SU-DHL-6 (cell line): ENCODE data around the gene CLHC1.
A peak's percentile ranks its signal among the peaks of the same experiment; 100 is the strongest.
"Not testable (repeated sequence)": the region's sequence is repeated elsewhere in the genome, so short reads cannot be mapped to it uniquely, and the experiment has no call there.

Source experiments
- H2AFZ ChIP-seq: fragments of 200-600 bp; sonication (generic); 2 replicates; pipeline ENCODE4 v1.6.1; 2014; ENCODE audit warnings: low read depth, mild to moderate bottlenecking, moderate library complexity, mixed read lengths, antibody characterized with exemption, low read length; ENCODE audit not compliant: severe bottlenecking
- H3F3A ChIP-seq: fragments of 200-600 bp; shearing (Covaris generic); 2 replicates; pipeline ENCODE4 v1.6.0; 2016; ENCODE audit warnings: antibody characterized with exemption, mild to moderate bottlenecking; ENCODE audit not compliant: insufficient read depth
- H3K27ac ChIP-seq: fragments of 200-600 bp; sonication (generic); 2 replicates; pipeline ENCODE4 v1.5.1; 2016; ENCODE audit warnings: low read depth, mild to moderate bottlenecking, low read length, moderate library complexity, mixed read lengths
- H3K27me3 ChIP-seq: fragments of 200-600 bp; sonication (generic), shearing (Covaris generic); 2 replicates; pipeline ENCODE4 v1.6.0; 2014; ENCODE audit warnings: mild to moderate bottlenecking, low read length
- H3K36me3 ChIP-seq: fragments of 200-600 bp; sonication (generic); 2 replicates; pipeline ENCODE4 v1.6.1; 2014; ENCODE audit warnings: mild to moderate bottlenecking, low read length, mixed read lengths
- H3K4me2 ChIP-seq: fragments of 300-600, 200-600 bp; shearing (Covaris generic), sonication (generic); 2 replicates; pipeline ENCODE4 v1.6.0; 2014; ENCODE audit warnings: low read length, low read depth, mild to moderate bottlenecking; ENCODE audit not compliant: poor library complexity, severe bottlenecking
- H3K4me3 ChIP-seq: fragments of 200-600 bp; sonication (generic); 2 replicates; pipeline ENCODE4 v1.5.1; 2014; ENCODE audit warnings: antibody characterized with exemption, low read length, mild to moderate bottlenecking, mixed read lengths; ENCODE audit not compliant: insufficient read depth, poor library complexity, severe bottlenecking
- H3K79me2 ChIP-seq: fragments of 200-600 bp; sonication (generic); 2 replicates; pipeline ENCODE4 v1.6.1; 2014; ENCODE audit warnings: mild to moderate bottlenecking, low read length, moderate library complexity; ENCODE audit not compliant: insufficient read depth
- H3K9ac ChIP-seq: fragments of 200-600 bp; sonication (generic); 2 replicates; pipeline ENCODE4 v1.7.0; 2014; ENCODE audit warnings: mild to moderate bottlenecking, low read length
- H3K9me2 ChIP-seq: fragments of 200-600 bp; sonication (generic); replicated peaks from 2 replicates; pipeline ENCODE4 v1.6.1; 2014; ENCODE audit warnings: low read length; ENCODE audit not compliant: insufficient read depth
- H3K9me3 ChIP-seq: fragments of 200-600 bp; sonication (generic); 2 replicates; pipeline ENCODE4 v1.6.1; 2014; ENCODE audit warnings: low read length, mixed read lengths; ENCODE audit not compliant: insufficient read depth
- H4K20me1 ChIP-seq: fragments of 200-600 bp; sonication (generic); 2 replicates; pipeline ENCODE4 v1.6.1; 2014; ENCODE audit warnings: low read depth, mild to moderate bottlenecking, antibody characterized with exemption, low read length, moderate library complexity, mixed read lengths
- EZH2phosphoT487 ChIP-seq: fragments of 200-600 bp; sonication (generic), shearing (Covaris generic); conservative IDR thresholded peaks from 2 replicates; pipeline ENCODE4 v1.6.1; 2018; ENCODE audit warnings: mild to moderate bottlenecking, antibody characterized with exemption, low read length, moderate library complexity, mixed read lengths
- TF ChIP-seq, protein P1 (sequence below): fragments of 200-600 bp; sonication (generic); IDR thresholded peaks from one replicate; pipeline ENCODE4 v1.5.1; 2017; ENCODE audit warnings: antibody characterized with exemption, mild to moderate bottlenecking, low read length, moderate library complexity; ENCODE audit not compliant: insufficient read depth, poor library complexity, severe bottlenecking

Gene CLHC1

DNA sequence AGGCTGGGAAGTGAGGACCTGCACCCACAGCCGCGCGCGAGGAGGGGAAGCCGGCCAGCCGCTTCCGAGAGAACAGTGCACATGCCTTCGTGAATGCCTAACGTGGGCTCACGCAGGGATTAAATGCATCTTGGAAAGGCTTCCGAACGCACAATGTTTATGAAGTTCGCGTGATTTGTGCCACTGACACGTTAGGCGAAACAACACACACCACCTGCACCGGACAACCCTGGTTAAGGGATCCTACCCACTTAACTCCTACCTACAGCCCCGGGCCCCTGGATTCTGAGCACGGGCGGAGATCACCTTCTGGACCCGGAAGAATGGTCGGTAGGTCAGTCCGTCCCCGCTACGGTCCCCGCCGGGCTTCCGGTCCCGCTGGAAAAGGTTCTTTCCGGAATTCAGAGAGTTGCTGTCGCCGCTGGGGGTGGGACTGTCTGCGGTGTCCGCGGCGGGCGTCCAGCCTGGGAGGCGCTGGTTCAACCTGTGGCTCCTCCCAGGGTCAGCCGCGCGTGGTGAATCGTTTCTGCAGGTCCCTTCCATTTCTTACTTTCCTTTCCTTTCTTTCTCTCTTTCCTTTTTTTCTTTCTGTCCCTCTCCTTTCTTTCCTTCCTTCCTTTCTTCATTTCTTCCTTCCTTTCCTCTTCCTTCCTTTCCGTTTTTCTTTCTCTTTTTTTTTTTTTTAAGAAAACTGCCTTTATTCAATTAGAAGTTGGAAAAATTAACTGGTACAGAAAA is 37.0 kb upstream of the CLHC1 start, which contains the start of gene MTIF2:
MTIF2 (minus strand) TSS at position 325 of the 738 bp plus-strand sequence. CDS start 5,373 bp downstream, outside the sequence.
- H3K4me2 ChIP-seq = peak within 1 kb of the TSS; percentile 98
- H3K79me2 ChIP-seq = peaks cover 16% of the 10 kb centered on the region
- peak within 1 kb of the TSS; percentile 47 for H3K27ac ChIP-seq
- H3K9ac ChIP-seq = peak within 1 kb of the TSS; percentile 92
- H3K9me3 ChIP-seq = no peaks in the 10 kb centered on the region
- H3K27me3 ChIP-seq = no peaks in the 10 kb centered on the region
- peaks cover 16% of the 10 kb centered on the region for H3F3A ChIP-seq
- H4K20me1 ChIP-seq = no peaks in the 10 kb centered on the region
- H3K9me2 ChIP-seq = no peaks in the 10 kb centered on the region
- peaks cover 4% of the 10 kb centered on the region; the same call in 1 of the 2 replicates for H3K36me3 ChIP-seq
- peak within 1 kb of the TSS; percentile 79 for H3K4me3 ChIP-seq
- peak within 1 kb of the TSS; percentile 80 for H2AFZ ChIP-seq
- TF ChIP-seq, protein P1, sequence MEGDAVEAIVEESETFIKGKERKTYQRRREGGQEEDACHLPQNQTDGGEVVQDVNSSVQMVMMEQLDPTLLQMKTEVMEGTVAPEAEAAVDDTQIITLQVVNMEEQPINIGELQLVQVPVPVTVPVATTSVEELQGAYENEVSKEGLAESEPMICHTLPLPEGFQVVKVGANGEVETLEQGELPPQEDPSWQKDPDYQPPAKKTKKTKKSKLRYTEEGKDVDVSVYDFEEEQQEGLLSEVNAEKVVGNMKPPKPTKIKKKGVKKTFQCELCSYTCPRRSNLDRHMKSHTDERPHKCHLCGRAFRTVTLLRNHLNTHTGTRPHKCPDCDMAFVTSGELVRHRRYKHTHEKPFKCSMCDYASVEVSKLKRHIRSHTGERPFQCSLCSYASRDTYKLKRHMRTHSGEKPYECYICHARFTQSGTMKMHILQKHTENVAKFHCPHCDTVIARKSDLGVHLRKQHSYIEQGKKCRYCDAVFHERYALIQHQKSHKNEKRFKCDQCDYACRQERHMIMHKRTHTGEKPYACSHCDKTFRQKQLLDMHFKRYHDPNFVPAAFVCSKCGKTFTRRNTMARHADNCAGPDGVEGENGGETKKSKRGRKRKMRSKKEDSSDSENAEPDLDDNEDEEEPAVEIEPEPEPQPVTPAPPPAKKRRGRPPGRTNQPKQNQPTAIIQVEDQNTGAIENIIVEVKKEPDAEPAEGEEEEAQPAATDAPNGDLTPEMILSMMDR = no peak
- no peak for TF ChIP-seq EZH2phosphoT487

DNA sequence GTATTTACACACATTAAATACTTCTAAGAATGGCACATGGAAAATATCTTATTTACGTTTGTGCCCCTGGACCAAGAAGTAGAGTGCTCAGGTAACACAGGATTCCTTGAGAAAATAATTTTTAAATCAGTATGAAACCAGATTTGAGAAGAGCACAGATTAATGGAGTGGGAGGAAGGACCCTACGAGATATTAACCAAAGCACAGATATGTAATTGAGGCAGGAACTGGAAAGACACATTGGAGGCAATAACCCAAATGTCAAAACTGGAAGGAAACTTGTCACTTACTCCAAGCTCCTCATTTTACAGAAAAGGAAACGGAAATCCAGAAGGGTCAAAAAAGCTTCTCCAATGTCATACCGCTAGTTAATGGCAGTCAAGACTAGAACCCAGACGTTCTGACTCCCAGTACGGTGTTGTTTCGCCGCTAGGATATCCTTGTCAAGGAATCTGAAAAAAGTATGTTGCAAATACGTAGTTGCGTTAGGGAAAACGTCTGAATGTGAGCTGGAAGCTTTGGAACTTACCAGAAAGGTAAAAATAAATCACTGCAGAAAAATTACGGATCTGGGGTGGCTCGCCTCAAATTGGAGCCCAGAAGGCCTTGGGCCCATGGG is 36.3 kb upstream of the CLHC1 start:
- Histone ChIP-seq H3F3A (peaks cover 21% of the 10 kb centered on the region), H3K4me2 (peak overlapping the region; percentile 98), H3K4me3 (peak overlapping the region; percentile 79), H3K36me3 (peaks cover 4% of the 10 kb centered on the region; the same call in 1 of the 2 replicates), H3K27ac (peak overlapping the region; percentile 47), H3K9me3 (no peaks in the 10 kb centered on the region), H3K79me2 (peaks cover 16% of the 10 kb centered on the region), H3K9ac (peak overlapping the region; percentile 92), H3K27me3 (no peaks in the 10 kb centered on the region), H4K20me1 (no peaks in the 10 kb centered on the region), H3K9me2 (no peaks in the 10 kb centered on the region), H2AFZ (peak overlapping the region; percentile 80)
- TF ChIP-seq, protein P1 = no peak
- TF ChIP-seq EZH2phosphoT487 = no peak

DNA sequence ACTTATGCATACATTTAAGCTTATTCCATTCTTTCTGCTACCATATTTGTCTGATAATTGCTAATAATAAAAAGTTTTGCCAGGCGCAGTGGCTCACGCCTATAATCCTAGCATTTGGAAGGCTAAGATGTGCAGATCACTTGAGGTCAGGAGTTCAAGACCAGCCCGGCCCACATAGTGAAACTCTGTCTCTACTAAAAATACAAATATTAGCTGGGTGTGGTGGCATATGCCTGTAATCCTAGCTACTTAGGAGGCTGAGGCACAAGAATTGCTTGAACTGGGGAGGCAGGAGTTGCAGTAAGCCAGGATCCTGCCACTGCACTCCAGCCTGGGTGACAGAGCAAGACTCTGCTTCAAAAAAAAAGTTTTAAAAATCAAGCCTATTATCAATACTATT is 27.5 kb upstream of the CLHC1 start:
- not testable (repeated sequence) for H3K9me2 ChIP-seq, H3K27me3 ChIP-seq, H2AFZ ChIP-seq, H4K20me1 ChIP-seq, H3K27ac ChIP-seq, H3K9me3 ChIP-seq, H3K4me3 ChIP-seq, H3K9ac ChIP-seq, H3K4me2 ChIP-seq, H3F3A ChIP-seq, H3K79me2 ChIP-seq
- H3K36me3 ChIP-seq = peaks cover 21% of the 10 kb centered on the region; the same call in 1 of the 2 replicates

DNA sequence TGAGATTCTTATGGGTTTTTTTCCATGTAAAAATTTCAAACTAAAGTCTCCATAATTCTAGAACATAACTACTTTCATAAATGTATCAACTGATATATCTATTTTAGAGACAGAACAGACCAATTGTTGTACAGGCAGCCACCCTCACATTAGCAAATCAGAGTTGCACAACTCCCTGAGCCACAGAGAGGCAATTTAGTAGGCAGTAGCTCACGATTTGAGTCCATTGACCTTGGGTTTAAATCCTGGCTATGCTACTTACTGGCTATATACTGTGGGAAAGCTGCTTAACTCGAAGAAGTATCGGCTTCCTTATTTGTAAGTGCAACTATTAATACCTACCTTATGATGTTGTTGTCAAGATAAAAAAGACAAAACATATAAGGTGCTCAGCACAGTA is 20.7 kb upstream of the CLHC1 start:
- TF ChIP-seq, protein P1 = no peak
- no peak for TF ChIP-seq EZH2phosphoT487
- Histone ChIP-seq H3K9ac (no peak overlapping the region), H3K36me3 (peaks cover 29% of the 10 kb centered on the region; the same call in 1 of the 2 replicates), H3K4me2 (no peak overlapping the region), H3F3A (no peaks in the 10 kb centered on the region; the same call in 1 of the 2 replicates), H3K9me2 (no peaks in the 10 kb centered on the region), H3K4me3 (no peak overlapping the region), H3K9me3 (no peaks in the 10 kb centered on the region), H4K20me1 (no peaks in the 10 kb centered on the region), H2AFZ (no peak overlapping the region), H3K79me2 (no peaks in the 10 kb centered on the region), H3K27ac (no peak overlapping the region), H3K27me3 (no peaks in the 10 kb centered on the region)
